ENCODE results near the gene RAB13. TPM values are rescaled to one million over a fixed set of nuclear protein-coding genes. Genes with fewer than 3 reads are reported as not detected.

RAB13 gene
- total RNA-seq, 2 experiments from 2014 or later = 0.28 to 0.30 TPM

- Mint-ChIP-seq H3K4me1 (ENCODE audit: low read depth) (peaks cover 26% of the 10 kb centered on the region), H3K27ac (peak overlapping the region; percentile 56), H3K36me3 (ENCODE audit: low read depth) (peaks cover 95% of the 10 kb centered on the region), H3K4me3 (no peak overlapping the region), H3K27me3 (no peaks in the 10 kb centered on the region), H3K9me3 (no peaks in the 10 kb centered on the region)
- no peak for TF ChIP-seq CTCF (IDR thresholded peaks at IDR 0.05)
- ChIA-PET CTCF (no interaction called here), POLR2A (interaction anchor here (0.8 to 1.7 kb wide), 4 partner anchors 16 to 52 kb away, joined by 3 to 6 read pairs (median 5); partner anchors contain the start of genes GATAD2B and RPS27)
- Histone ChIP-seq H3K27me3 (ENCODE audit: control insufficient read depth in 1 of 2, insufficient read depth in 2 of 2, low read length in 2 of 2) (no peaks in the 10 kb centered on the region), H3K27ac (ENCODE audit: low read depth in 1 of 2, low read length in 2 of 2) (no peak overlapping the region), H3K4me1 (ENCODE audit: insufficient read depth, low read length) (peaks cover 33% of the 10 kb centered on the region), H3K9me3 (ENCODE audit: control insufficient read depth in 1 of 2, insufficient read depth in 1 of 2, low read length in 2 of 2) (no peaks in the 10 kb centered on the region), H3K36me3 (ENCODE audit: insufficient read depth, low read length) (peaks cover 88% of the 10 kb centered on the region), H3K4me3 (ENCODE audit: low read length) (no peak overlapping the region)
- ATAC-seq (ENCODE audit: poor library complexity) (no peak), DNase-seq (no peak)
- intact Hi-C loops (cut with DNase I, micrococcal nuclease) = no loop called here
These were observed 47.1 kb downstream of the RAB13 start for GRCh38 chr1:153938996-153939395.

GRCh38 chr1:153937331-153937730 lies 48.8 kb downstream of the RAB13 start:
- Mint-ChIP-seq H3K27ac (no peak overlapping the region), H3K27me3 (no peaks in the 10 kb centered on the region), H3K9me3 (no peaks in the 10 kb centered on the region), H3K4me3 (no peak overlapping the region), H3K36me3 (ENCODE audit: low read depth) (peaks cover 92% of the 10 kb centered on the region), H3K4me1 (ENCODE audit: low read depth) (peaks cover 11% of the 10 kb centered on the region)
- TF ChIP-seq CTCF (IDR thresholded peaks at IDR 0.05) = no peak
- intact Hi-C loops (cut with DNase I, micrococcal nuclease) = no loop called here
- Histone ChIP-seq H3K27me3 (ENCODE audit: control insufficient read depth in 1 of 2, insufficient read depth in 2 of 2, low read length in 2 of 2) (no peaks in the 10 kb centered on the region), H3K36me3 (ENCODE audit: insufficient read depth, low read length) (peaks cover 91% of the 10 kb centered on the region), H3K9me3 (ENCODE audit: control insufficient read depth in 1 of 2, insufficient read depth in 1 of 2, low read length in 2 of 2) (no peaks in the 10 kb centered on the region), H3K27ac (ENCODE audit: low read depth in 1 of 2, low read length in 2 of 2) (no peak overlapping the region), H3K4me1 (ENCODE audit: insufficient read depth, low read length) (peaks cover 17% of the 10 kb centered on the region), H3K4me3 (ENCODE audit: low read length) (no peak overlapping the region)
- ATAC-seq (ENCODE audit: poor library complexity) (no peak), DNase-seq (no peak)
- ChIA-PET CTCF (no interaction called here), POLR2A (interaction anchor here (0.8 to 1.3 kb wide), 2 partner anchors 9 to 40 kb away, joined by 4 to 6 read pairs; partner anchors contain the start of genes DENND4B and JTB)

GRCh38 chr1:153936011-153936802 lies 49.9 kb downstream of the RAB13 start:
- intact Hi-C loops (cut with DNase I, micrococcal nuclease) = no loop called here
- no peak overlapping the region for H3K27ac Mint-ChIP-seq
- Histone ChIP-seq H3K27ac (ENCODE audit: low read depth in 1 of 2, low read length in 2 of 2) (no peak overlapping the region), H3K4me3 (ENCODE audit: low read length) (no peak overlapping the region), H3K9me3 (ENCODE audit: control insufficient read depth in 1 of 2, insufficient read depth in 1 of 2, low read length in 2 of 2) (no peaks in the 10 kb centered on the region), H3K36me3 (ENCODE audit: insufficient read depth, low read length) (peaks cover 87% of the 10 kb centered on the region), H3K4me1 (ENCODE audit: insufficient read depth, low read length) (peaks cover 5% of the 10 kb centered on the region), H3K27me3 (ENCODE audit: control insufficient read depth in 1 of 2, insufficient read depth in 2 of 2, low read length in 2 of 2) (no peaks in the 10 kb centered on the region)
- ATAC-seq (ENCODE audit: poor library complexity) = no peak
- no peaks in the 10 kb centered on the region for H3K9me3 Mint-ChIP-seq
- no peaks in the 10 kb centered on the region for H3K27me3 Mint-ChIP-seq
- TF ChIP-seq CTCF (IDR thresholded peaks at IDR 0.05) = no peak
- H3K4me1 Mint-ChIP-seq (ENCODE audit: low read depth) = peaks cover 9% of the 10 kb centered on the region
- ChIA-PET CTCF (no interaction called here), POLR2A (no interaction called here)
- no peak overlapping the region for H3K4me3 Mint-ChIP-seq
- no peak for DNase-seq
- H3K36me3 Mint-ChIP-seq (ENCODE audit: low read depth) = peaks cover 87% of the 10 kb centered on the region

Data from CD4-positive, alpha-beta T cell (primary cell).